Calu3 (cell line): ENCODE results near the gene BRAT1. TPM values are rescaled to one million over a fixed set of nuclear protein-coding genes. Genes with fewer than 3 reads are reported as not detected.

Experiments
- BruUV-seq: library from RNA; stranded (reverse); fragments of 400-500 nt; replicated peaks from 2 replicates; lab custom pipeline; 2021; lab: Mats Ljungman, UMichigan
- CTCF ChIA-PET: fragments of 300-600 bp; sonication (Branson Sonifier 250); formaldehyde crosslinking; loops from one replicate; lab custom pipeline; 2022; ENCODE audit warnings: antibody characterized with exemption; lab: Charles Lee
- DNase-seq: peaks from one replicate; pipeline ENCODE4 v3.0.0; 2022
- H3K27ac Mint-ChIP-seq: one replicate; pipeline ENCODE4 v1.8.0; 2022; ENCODE audit warnings: mixed read lengths; ENCODE audit not compliant: unreplicated experiment
- H3K27me3 Mint-ChIP-seq: one replicate; pipeline ENCODE4 v1.8.0; 2022; ENCODE audit warnings: mixed read lengths; ENCODE audit not compliant: unreplicated experiment
- H3K36me3 Mint-ChIP-seq: one replicate; pipeline ENCODE4 v1.8.0; 2022; ENCODE audit warnings: mild to moderate bottlenecking, moderate library complexity, mixed read lengths; ENCODE audit not compliant: insufficient read depth, unreplicated experiment
- H3K4me1 Mint-ChIP-seq: one replicate; pipeline ENCODE4 v1.8.0; 2022; ENCODE audit warnings: mild to moderate bottlenecking, low read depth, mixed read lengths; ENCODE audit not compliant: unreplicated experiment
- H3K4me3 Mint-ChIP-seq: one replicate; pipeline ENCODE4 v1.8.0; 2022; ENCODE audit warnings: mild to moderate bottlenecking, low read depth, moderate library complexity, mixed read lengths; ENCODE audit not compliant: unreplicated experiment
- H3K9me3 Mint-ChIP-seq: one replicate; pipeline ENCODE4 v1.8.0; 2022; ENCODE audit warnings: low read depth, mixed read lengths; ENCODE audit not compliant: unreplicated experiment
- intact Hi-C: fragments of 100-400 bp; cut with micrococcal nuclease; formaldehyde crosslinking; loops from one replicate; pipeline ENCODE4 v1.10.0; 2022; ENCODE audit not compliant: unreplicated experiment
- total RNA-seq: library from RNA; stranded (reverse); gene quantifications from 2 replicates; pipeline ENCODE4 v1.2.3, GENCODE V29; 2022
- TF ChIP-seq, protein P1 (sequence below): fragments of 200-600 bp; IDR thresholded peaks from one replicate; pipeline ENCODE4 v1.8.0; 2022; ENCODE audit warnings: antibody characterized with exemption; ENCODE audit not compliant: unreplicated experiment

BRAT1 gene
- total RNA-seq, 1 experiment from 2014 or later: 59.6 TPM

DNA sequence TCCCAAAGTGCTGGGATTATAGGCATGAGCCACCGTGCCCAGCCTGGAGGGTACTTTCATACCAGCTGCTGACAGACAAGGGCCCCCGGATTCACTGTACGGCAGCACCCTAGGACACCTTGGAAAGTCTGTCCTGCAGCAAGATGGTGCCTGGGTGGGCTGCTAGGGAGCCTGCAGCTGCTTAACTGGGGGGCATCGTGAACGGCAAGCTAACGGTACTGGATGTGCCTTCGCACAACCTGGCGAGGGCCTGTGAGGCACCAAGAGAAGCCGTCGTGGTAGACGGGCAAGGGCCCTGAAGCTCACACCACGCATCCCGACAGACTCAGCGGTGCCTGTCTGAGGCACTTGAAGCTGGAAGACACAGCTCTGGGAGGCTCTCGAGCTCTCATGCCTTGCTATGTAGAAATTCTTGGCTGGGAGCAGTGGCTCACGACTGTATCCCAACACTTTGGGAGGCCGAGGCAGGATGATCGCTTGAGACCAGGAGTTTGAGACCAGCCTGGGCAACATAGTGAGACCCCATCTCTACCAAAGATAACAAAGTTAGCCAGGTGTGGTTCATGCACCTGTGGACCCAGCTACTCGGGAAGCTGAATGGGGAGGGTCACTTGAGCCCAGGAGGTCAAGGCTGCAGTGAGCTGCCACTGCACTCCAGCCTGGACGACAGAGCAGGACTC lies 9.4 kb downstream of the BRAT1 start:
- Mint-ChIP-seq H3K9me3 (no peaks in the 10 kb centered on the region), H3K27me3 (no peaks in the 10 kb centered on the region), H3K4me3 (no peak overlapping the region), H3K4me1 (no peaks in the 10 kb centered on the region), H3K36me3 (peaks cover 89% of the 10 kb centered on the region), H3K27ac (no peak overlapping the region)
- intact Hi-C loops: no loop called here
- CTCF ChIA-PET: interaction anchor here (1.3 kb wide), 1 partner anchor 18 kb away, joined by 3 read pairs; no protein-coding TSS in a partner anchor
- TF ChIP-seq, protein P1, sequence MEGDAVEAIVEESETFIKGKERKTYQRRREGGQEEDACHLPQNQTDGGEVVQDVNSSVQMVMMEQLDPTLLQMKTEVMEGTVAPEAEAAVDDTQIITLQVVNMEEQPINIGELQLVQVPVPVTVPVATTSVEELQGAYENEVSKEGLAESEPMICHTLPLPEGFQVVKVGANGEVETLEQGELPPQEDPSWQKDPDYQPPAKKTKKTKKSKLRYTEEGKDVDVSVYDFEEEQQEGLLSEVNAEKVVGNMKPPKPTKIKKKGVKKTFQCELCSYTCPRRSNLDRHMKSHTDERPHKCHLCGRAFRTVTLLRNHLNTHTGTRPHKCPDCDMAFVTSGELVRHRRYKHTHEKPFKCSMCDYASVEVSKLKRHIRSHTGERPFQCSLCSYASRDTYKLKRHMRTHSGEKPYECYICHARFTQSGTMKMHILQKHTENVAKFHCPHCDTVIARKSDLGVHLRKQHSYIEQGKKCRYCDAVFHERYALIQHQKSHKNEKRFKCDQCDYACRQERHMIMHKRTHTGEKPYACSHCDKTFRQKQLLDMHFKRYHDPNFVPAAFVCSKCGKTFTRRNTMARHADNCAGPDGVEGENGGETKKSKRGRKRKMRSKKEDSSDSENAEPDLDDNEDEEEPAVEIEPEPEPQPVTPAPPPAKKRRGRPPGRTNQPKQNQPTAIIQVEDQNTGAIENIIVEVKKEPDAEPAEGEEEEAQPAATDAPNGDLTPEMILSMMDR: no peak
- no peak for DNase-seq
- no TSS peak for BruUV-seq

DNA sequence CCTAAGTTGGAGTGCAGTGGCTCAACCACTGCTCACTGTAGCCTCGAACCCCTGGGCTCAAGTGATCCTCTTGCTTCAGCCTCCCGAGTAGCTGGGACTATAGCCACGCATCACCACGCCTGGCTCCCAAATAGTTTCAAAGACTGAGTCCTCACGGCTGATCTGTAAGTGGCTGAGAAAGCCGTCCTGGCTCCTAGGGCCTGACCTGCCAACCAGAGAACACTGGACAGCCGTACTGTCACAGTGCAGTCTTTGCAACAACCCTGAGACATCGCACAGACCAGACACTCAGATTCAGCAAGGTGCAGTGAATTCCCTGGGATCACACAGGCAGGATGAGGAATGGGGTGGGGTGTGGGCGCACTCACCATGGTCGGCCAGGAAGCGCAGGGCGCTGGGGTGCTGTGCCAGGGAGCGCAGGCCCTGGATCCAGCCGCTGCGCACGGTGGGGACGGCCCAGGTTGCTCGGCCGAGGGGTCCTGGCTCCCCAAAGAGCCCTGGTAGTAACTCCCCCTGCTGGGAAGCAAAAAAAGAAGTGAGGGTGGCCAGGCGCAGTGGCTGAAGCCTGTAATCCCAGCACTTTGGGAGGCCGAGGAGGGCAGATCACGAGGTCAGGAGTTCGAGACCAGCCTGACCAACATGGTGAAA lies 10.7 kb downstream of the BRAT1 start:
- TF ChIP-seq, protein P1: no peak
- CTCF ChIA-PET: interaction anchor here (0.7 to 1.3 kb wide), 2 partner anchors 16 to 17 kb away, joined by 3 to 4 read pairs; no protein-coding TSS in a partner anchor
- no TSS peak for BruUV-seq
- Mint-ChIP-seq H3K27ac (no peak overlapping the region), H3K9me3 (no peaks in the 10 kb centered on the region), H3K27me3 (no peaks in the 10 kb centered on the region), H3K36me3 (peaks cover 89% of the 10 kb centered on the region), H3K4me1 (no peaks in the 10 kb centered on the region), H3K4me3 (no peak overlapping the region)
- intact Hi-C loops: no loop called here
- no peak for DNase-seq

DNA sequence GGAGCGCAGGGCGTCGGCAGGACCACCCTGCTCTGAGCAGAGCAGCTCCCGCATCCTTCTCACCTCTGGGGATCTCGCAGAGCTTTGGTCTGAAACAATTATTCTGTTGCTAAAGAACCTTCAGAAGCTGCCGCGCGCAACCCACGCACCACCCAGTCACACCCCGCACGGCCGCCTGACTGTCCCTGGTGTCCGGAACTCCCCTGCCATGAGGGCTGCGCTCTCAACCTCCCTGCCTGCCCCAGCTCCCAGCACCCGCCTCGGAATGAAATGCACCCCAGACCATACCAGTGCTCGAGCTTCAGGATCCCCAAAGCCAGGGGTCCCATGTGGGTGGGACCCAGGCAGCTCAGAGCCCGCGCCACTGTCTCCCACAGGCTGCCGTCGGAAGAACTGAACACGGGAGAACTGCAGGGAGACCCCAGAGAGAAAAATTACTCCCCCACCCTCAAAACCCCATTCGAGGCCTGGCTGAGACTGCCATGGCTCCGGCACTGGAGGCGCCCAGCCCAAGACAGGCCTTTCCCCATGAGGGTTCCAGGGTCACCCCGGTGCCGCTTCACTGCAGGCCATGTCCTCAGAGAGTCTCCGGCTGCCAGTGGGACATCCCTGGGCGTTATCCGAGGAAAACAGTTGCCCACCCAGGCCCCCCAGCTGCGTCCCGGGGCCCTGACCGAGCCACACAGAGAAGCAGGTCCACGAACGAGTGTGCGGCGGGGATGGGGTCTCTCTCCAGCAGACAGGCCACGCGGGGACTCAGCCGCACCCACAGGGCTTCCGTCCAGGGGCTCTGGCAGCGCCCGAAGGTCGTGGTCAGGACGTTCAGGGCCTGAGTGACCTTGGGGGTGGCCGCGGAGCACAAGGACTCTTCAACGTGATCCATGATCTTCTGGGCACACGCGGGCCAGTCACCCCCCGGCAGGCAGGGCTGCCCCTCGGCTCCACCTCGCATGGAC lies 12.1 kb downstream of the BRAT1 start:
- intact Hi-C loops: no loop called here
- no peaks in the 10 kb centered on the region for H3K4me1 Mint-ChIP-seq
- no TSS peak for BruUV-seq
- H3K36me3 Mint-ChIP-seq: peaks cover 97% of the 10 kb centered on the region
- CTCF ChIA-PET: interaction anchor here (0.6 to 1.5 kb wide), 3 partner anchors 11 to 1022 kb away, joined by 3 to 5 read pairs (median 4); no protein-coding TSS in a partner anchor
- no peak overlapping the region for H3K27ac Mint-ChIP-seq
- H3K9me3 Mint-ChIP-seq: no peaks in the 10 kb centered on the region
- no peak for DNase-seq
- TF ChIP-seq, protein P1: no peak
- no peaks in the 10 kb centered on the region for H3K27me3 Mint-ChIP-seq
- H3K4me3 Mint-ChIP-seq: no peak overlapping the region
